Effector memory CD4-positive, alpha-beta T cell (primary cell): Measurements from ENCODE around the gene FGD2.
A peak's percentile ranks its signal among the peaks of the same experiment; 100 is the strongest.

Source experiments
- DNase-seq, 3 donors: peaks; one replicate each; pipeline ENCODE4 v3.0.0-alpha.2; 2020
- H3K27ac ChIP-seq: 2 replicates; pipeline ENCODE4 v1.7.0; 2013; ENCODE audit warnings: mild to moderate bottlenecking, low read length, moderate library complexity; ENCODE audit not compliant: insufficient read depth, poor library complexity, severe bottlenecking
- H3K27me3 ChIP-seq: replicated peaks from 2 replicates; pipeline ENCODE4 v1.7.0; 2013; ENCODE audit warnings: mild to moderate bottlenecking, low read length; ENCODE audit not compliant: insufficient read depth, control insufficient read depth, poor library complexity, severe bottlenecking
- H3K36me3 ChIP-seq: 2 replicates; pipeline ENCODE4 v1.7.0; 2013; ENCODE audit warnings: mild to moderate bottlenecking, low read length, moderate library complexity; ENCODE audit not compliant: control insufficient read depth, insufficient read depth
- H3K4me1 ChIP-seq: 2 replicates; pipeline ENCODE4 v1.7.0; 2013; ENCODE audit warnings: low read length, mild to moderate bottlenecking; ENCODE audit not compliant: control insufficient read depth, insufficient read depth, poor library complexity, severe bottlenecking
- H3K4me3 ChIP-seq: 2 replicates; pipeline ENCODE4 v1.7.0; 2013; ENCODE audit warnings: low read length, low read depth, mild to moderate bottlenecking; ENCODE audit not compliant: insufficient read depth, poor library complexity, severe bottlenecking
- H3K9me3 ChIP-seq: 2 replicates; pipeline ENCODE4 v1.7.0; 2013; ENCODE audit warnings: mild to moderate bottlenecking, low read length, moderate library complexity; ENCODE audit not compliant: control insufficient read depth

FGD2 gene

GRCh38 chr6:37027036-37027720, 21.7 kb downstream of the FGD2 start:
- H3K27ac ChIP-seq: no peak overlapping the region
- no peaks in the 10 kb centered on the region for H3K9me3 ChIP-seq
- no peaks in the 10 kb centered on the region for H3K27me3 ChIP-seq
- no peaks in the 10 kb centered on the region for H3K36me3 ChIP-seq
- peaks cover 8% of the 10 kb centered on the region for H3K4me1 ChIP-seq
- H3K4me3 ChIP-seq: no peak overlapping the region
- no peak for DNase-seq

DNA sequence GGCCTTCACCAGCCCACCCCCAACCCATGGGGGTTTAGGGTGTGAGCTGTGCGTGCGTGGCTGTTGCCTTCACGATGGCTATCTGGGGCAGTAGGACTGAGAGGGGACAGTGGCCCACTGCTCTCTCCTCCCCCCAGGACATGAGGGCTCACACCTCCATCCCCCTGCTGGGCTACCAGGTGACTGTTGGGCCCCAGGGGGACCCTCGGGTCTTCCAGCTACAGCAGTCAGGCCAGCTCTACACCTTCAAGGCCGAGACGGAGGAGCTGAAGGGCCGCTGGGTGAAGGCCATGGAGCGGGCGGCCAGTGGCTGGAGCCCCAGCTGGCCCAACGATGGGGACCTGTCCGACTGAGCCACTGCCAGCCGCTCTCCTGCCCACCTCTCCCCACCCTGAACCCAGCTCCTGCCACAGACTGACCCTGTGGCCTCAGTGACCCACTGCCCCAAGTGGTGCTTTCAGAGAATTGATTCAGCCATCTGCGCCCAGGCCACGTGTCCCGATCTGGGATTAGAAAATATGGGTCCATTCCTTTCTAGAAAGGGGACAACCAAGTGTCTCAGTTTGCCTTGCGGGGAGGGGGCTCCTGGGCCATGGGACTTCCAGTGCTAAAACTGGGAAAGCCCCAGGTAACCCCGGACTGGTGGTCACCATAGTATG, 22.5 kb downstream of the FGD2 start:
- Histone ChIP-seq H3K36me3 (no peaks in the 10 kb centered on the region), H3K27ac (no peak overlapping the region), H3K9me3 (no peaks in the 10 kb centered on the region), H3K4me1 (peaks cover 3% of the 10 kb centered on the region), H3K27me3 (no peaks in the 10 kb centered on the region), H3K4me3 (no peak overlapping the region)
- no peak for DNase-seq

- H3K36me3 ChIP-seq: no peaks in the 10 kb centered on the region
- DNase-seq: peak; percentile 22 to 29 (median 28)
Measured at GRCh38 chr6:37029249-37029971, 24.0 kb downstream of the FGD2 start.

DNA sequence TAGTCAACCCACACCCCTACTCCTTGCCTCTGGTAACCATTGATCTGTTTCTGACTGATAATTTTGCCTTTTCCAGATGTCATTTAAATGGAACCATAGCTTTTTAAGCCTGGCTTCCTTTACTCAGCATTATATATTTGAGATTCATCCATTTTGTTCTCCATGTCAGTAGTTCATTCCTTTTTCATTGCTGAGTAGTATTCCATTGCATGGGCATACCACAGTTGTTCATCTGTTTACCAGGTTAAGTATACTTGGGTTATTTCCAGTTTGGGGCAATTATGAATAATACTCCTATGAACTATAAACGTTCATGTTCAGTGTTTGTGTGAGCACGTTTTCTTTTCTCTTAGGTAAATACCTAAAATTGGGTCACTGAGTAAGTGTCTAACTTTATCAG, 25.1 kb downstream of the FGD2 start:
- Histone ChIP-seq H3K27ac (no peak overlapping the region), H3K27me3 (no peaks in the 10 kb centered on the region), H3K4me3 (no peak overlapping the region), H3K4me1 (peaks cover 3% of the 10 kb centered on the region), H3K9me3 (no peaks in the 10 kb centered on the region), H3K36me3 (no peaks in the 10 kb centered on the region)
- DNase-seq: no peak

More at GRCh38 chr6:37029249-37029971, 24.0 kb downstream of the FGD2 start:
- Histone ChIP-seq H3K4me1 (peaks cover 3% of the 10 kb centered on the region), H3K9me3 (no peaks in the 10 kb centered on the region), H3K4me3 (no peak overlapping the region), H3K27ac (no peak overlapping the region), H3K27me3 (no peaks in the 10 kb centered on the region)

- peaks cover 3% of the 10 kb centered on the region for H3K4me1 ChIP-seq
- no peak overlapping the region for H3K27ac ChIP-seq
- no peaks in the 10 kb centered on the region for H3K27me3 ChIP-seq
- no peak overlapping the region for H3K4me3 ChIP-seq
- DNase-seq: no peak
- H3K9me3 ChIP-seq: no peaks in the 10 kb centered on the region
- H3K36me3 ChIP-seq: no peaks in the 10 kb centered on the region
Measured at GRCh38 chr6:37032239-37032638, 26.8 kb downstream of the FGD2 start.

DNA sequence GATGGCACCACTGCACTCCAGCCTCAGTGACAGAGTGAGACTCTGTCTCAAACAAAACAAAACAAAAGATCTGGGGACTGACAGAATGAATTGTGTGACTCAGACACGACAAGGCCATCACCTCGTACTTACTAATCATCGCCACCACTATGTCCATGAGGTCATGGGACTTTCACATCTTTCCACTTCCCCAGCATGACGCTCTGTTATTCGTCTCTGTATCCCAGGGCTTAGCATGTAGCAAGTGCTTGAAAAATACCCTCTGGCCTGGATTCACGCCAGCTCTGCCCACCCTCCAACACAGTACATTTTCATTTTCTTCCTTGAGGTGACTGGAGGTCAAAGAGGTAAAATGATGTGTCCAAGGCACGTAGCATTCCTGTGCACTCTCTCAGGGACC, 27.8 kb downstream of the FGD2 start:
- Histone ChIP-seq H3K9me3 (no peaks in the 10 kb centered on the region), H3K27ac (no peak overlapping the region)

DNA sequence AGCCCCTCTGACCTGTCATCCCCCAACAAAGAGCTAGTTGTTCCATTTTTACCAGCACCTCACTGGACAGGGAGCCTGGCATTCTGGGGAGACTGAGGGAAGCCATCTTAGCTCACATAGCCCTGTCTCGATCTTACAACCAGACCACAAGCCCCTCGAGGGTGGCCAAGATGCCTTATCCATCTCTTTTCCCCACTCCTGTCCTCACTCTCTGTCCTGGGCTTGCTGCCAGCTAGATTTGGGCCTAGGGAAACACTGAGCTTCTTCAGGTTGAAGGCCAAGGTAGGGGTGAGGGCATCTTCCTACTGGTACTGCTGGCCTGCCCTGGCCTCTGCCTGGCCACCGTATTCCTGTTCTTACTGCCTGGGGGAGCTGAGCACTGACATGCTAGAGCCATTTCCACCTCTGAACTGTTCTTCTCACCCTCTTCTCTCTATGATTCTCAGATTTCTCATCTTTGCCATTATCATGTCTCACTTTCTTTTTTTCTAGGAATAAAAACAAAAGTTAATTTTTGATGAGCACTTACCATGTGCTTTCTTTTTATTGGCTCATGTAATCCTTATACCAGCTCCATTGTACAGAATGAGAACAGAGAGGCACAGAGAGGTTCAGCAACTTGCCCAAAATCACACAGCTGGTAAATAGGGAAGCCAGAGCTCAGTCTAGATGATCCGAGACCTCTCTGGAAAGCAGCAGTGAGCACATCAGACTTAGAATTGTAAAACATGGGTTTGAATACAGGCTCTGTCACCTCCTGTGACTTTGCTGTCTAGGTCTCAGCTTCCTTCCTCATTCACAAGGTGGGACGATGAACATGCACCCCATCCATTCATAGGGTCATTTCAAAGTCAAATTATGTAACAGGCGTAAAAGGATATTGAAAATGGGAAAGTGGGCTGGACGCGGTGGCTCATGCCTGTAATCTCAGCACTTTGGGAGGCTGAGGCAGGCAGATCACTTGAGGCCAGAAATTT, 28.7 kb downstream of the FGD2 start:
- no peak overlapping the region for H3K27ac ChIP-seq
- H3K27me3 ChIP-seq: no peaks in the 10 kb centered on the region
- no peaks in the 10 kb centered on the region for H3K36me3 ChIP-seq
- no peaks in the 10 kb centered on the region for H3K9me3 ChIP-seq
- no peak for DNase-seq
- no peak overlapping the region for H3K4me3 ChIP-seq
- peaks cover 3% of the 10 kb centered on the region for H3K4me1 ChIP-seq

More for the DNA sequence above, 27.8 kb downstream of the FGD2 start:
- DNase-seq: no peak
- Histone ChIP-seq H3K4me3 (no peak overlapping the region), H3K27me3 (no peaks in the 10 kb centered on the region), H3K36me3 (no peaks in the 10 kb centered on the region), H3K4me1 (peaks cover 3% of the 10 kb centered on the region)

GRCh38 chr6:37036146-37036545, 30.7 kb downstream of the FGD2 start:
- no peaks in the 10 kb centered on the region for H3K27me3 ChIP-seq
- H3K4me1 ChIP-seq: no peaks in the 10 kb centered on the region
- H3K36me3 ChIP-seq: no peaks in the 10 kb centered on the region
- no peaks in the 10 kb centered on the region for H3K9me3 ChIP-seq
- H3K27ac ChIP-seq: no peak overlapping the region
- no peak overlapping the region for H3K4me3 ChIP-seq
- no peak for DNase-seq

DNA sequence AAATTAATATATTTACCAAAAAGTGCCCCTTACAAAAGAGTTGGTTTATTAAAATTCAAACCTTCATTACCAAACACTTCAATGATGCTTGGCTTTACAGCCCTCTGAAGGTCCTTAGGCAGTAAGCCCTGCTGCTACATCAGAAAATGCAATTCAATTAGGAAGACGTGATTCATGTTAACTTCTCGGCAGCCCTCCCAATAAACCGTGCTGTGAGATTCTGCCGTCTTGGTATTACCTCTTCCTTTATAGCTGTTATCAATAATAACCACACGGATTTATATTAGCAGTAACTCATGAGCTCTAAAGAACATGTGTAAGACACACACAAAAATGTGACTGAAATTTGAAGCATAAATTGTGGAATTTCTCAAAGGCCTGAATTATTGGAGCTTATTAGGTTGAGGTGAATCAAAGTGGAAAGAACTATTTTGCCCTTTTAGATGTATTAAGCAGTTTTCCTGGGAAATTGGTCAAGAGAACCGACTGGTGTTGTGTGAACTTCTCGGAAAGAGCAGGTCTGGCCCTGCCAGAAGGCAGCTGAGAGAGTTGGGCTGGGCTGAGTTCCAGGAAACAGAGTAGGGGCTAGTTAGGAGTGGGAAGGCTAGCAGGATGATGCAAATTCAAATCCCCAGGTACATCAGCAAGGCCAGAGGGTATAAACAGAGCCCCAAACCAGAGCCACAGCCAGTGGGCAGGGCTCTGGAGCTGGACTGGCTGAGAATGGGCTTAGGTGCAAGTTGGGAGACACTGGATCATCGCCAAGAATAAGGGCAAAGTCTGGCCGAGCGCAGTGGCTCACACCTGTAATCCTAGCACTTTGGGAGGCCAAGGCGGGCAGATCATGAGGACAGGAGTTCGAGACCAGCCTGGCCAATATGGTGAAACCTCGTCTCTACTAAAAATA, 33.1 kb downstream of the FGD2 start:
- Histone ChIP-seq H3K4me3 (no peak overlapping the region), H3K36me3 (no peaks in the 10 kb centered on the region), H3K4me1 (no peaks in the 10 kb centered on the region), H3K27ac (no peak overlapping the region), H3K9me3 (no peaks in the 10 kb centered on the region), H3K27me3 (no peaks in the 10 kb centered on the region)
- no peak for DNase-seq
